Thyroid gland (tissue), 4 donors: ENCODE results near the gene HOXB2.

Experiments
- POLR2A ChIP-seq, 2 donors: fragments of 450-650 bp; IDR thresholded peaks; one replicate each; pipeline ENCODE4 v1.6.1; 2017; ENCODE audit warnings: antibody characterized with exemption in 2 of 2, mild to moderate bottlenecking in 2 of 2, moderate library complexity in 1 of 2
- TF ChIP-seq, protein P1 (sequence below), 6 experiments: fragments of 200-600 bp in 3 of 6; fragments of 450-650 bp in 3 of 6; sonication (generic) in 3 of 6; IDR thresholded peaks; one replicate each; pipeline ENCODE4 v1.5.1; 2016 to 2019; ENCODE audit warnings: antibody characterized with exemption in 6 of 6, mild to moderate bottlenecking in 2 of 6, inconsistent platforms in 1 of 6, moderate library complexity in 1 of 6

DNA sequence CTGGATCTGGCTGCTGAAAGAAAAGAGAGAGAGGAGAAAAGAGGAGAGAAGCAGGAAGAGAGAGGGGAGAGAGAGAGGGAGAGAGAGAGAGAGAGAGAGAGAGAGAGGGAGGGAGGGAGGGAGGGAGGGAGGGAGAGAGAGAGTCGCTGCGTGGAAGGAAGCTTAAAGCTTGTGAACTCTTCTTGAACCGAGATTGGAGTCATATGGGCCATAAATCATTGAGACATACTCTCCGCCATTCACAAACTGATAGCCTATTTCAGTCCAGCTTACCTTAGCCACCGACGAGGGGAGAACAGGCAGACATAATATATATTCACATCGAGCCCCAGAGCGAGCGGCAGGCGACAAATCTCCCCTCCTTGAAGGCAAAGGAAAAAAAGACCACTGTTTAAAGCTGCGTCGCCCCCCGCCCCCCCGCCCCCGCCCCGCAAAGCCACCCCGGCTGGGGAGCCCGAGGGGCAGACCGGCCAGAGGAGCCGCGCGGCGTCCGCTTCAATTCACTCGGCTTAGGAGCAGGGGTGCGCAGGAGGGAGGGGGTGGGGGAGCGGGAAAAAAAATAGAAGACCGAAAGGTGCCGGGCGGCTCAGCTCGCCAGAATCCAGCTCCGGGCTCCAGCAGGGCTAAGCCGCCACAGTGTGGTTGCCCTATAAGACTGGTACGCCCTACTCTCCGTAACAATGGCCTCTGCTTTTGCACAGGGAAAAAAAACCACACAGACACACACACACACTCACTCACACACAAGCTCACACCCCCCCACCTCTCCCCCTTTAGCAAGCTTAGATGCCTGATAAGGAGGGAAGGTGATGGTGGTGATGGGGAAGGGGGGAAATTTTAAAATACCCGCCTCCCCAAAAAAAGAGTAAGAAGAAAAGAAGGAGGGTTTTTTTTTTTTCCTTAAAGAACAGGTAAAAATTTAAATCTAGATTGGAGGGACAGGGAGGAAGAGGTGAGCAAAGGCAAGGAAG is 10.6 kb upstream of the HOXB2 start:
- TF ChIP-seq, protein P1, sequence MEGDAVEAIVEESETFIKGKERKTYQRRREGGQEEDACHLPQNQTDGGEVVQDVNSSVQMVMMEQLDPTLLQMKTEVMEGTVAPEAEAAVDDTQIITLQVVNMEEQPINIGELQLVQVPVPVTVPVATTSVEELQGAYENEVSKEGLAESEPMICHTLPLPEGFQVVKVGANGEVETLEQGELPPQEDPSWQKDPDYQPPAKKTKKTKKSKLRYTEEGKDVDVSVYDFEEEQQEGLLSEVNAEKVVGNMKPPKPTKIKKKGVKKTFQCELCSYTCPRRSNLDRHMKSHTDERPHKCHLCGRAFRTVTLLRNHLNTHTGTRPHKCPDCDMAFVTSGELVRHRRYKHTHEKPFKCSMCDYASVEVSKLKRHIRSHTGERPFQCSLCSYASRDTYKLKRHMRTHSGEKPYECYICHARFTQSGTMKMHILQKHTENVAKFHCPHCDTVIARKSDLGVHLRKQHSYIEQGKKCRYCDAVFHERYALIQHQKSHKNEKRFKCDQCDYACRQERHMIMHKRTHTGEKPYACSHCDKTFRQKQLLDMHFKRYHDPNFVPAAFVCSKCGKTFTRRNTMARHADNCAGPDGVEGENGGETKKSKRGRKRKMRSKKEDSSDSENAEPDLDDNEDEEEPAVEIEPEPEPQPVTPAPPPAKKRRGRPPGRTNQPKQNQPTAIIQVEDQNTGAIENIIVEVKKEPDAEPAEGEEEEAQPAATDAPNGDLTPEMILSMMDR (IDR thresholded peaks at IDR 0.05): no peak
- TF ChIP-seq POLR2A (IDR thresholded peaks at IDR 0.05): no peak
